Fibroblast of mammary gland (primary cell): ENCODE data around the gene IPO13.

Experiments
- DNase-seq: peaks from one replicate; pipeline ENCODE4 v3.0.0-alpha.2; 2010; ENCODE audit warnings: low read depth
- H3K4me3 ChIP-seq: 2 replicates; pipeline ENCODE4 v1.5.1; 2011; ENCODE audit warnings: low read depth, mild to moderate bottlenecking, low read length, moderate library complexity; ENCODE audit not compliant: control insufficient read depth
- CTCF ChIP-seq: conservative IDR thresholded peaks from 2 replicates; pipeline ENCODE4 v1.5.1; 2011; ENCODE audit warnings: low read depth, low read length, inconsistent platforms; ENCODE audit not compliant: control insufficient read depth, insufficient read depth

IPO13 gene

DNA sequence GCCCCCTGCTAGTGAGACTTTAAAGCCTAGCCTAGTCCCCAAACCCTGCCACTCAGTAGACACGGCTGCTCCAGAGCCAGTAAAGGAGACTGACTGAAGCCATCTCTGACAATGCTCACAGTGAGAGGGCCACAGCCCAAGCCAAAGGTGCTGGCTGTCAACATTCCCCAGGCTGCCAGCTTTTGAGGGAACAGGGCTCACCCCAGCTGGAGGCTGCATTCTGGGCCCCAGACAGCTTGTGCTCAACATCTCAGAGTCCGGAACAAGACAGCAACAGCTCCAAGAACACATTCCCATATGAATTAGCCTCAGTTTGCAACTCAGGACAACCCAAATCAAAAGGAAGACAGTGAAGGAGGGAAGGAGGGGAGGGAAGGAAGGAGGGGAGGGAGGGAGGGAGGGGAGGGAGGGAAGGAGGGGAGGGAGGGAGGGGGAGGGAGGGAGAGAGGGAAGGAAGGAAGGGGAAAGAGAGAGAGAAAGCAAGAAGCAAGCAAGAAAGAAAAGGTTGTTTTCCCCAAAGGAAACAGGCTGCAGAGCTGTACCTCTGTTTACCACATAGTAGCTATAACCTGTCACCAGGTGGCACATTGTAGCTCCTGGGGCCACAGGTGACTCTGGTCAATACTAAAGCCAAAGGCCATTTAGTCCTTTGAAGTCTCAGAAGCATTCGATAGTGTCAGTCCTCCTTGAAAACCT lies 7.7 kb upstream of the IPO13 start:
- DNase-seq = no peak
- no peak for TF ChIP-seq CTCF
- no peak overlapping the region for H3K4me3 ChIP-seq

DNA sequence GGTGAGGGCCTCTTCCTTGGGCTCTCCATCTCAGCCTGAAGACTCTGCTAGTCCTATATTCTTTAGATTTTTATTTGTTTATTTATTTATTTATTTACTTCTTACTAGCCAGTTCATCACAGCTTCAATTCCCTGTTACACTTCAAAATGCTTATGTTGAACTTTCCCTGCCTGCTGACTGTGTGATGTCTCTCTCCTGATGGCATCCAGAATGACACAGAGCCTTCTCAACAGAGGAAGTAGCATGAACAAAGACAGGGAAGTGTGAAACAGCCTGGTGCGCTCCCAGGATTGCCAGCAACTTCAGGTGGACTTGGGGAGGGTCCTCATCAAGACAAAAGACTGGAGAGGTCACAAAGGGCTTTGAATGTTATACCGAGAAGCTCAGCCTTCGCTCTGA lies 4.3 kb upstream of the IPO13 start:
- H3K4me3 ChIP-seq = no peak overlapping the region
- no peak for DNase-seq
- no peak for TF ChIP-seq CTCF

DNA sequence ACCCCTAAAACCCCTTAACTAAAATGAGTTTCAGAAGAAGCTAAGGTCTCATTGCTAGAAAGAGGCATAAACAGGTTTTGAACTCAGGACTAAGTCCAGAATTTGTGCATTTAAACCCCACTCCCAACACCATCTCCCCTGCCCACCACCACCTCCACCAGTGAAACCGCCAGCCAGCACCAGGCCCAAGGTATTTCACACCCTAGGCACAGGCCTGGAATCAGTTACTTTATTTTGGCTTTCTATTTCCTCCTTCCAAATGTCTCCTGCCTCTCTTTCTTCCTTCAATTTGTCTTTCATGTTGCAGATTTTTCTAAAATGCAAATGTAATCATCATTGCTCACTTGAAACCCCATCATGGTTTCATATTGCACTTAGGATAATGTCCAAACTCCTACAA lies 1.9 kb upstream of the IPO13 start:
- no peak overlapping the region for H3K4me3 ChIP-seq
- no peak for TF ChIP-seq CTCF
- no peak for DNase-seq

DNA sequence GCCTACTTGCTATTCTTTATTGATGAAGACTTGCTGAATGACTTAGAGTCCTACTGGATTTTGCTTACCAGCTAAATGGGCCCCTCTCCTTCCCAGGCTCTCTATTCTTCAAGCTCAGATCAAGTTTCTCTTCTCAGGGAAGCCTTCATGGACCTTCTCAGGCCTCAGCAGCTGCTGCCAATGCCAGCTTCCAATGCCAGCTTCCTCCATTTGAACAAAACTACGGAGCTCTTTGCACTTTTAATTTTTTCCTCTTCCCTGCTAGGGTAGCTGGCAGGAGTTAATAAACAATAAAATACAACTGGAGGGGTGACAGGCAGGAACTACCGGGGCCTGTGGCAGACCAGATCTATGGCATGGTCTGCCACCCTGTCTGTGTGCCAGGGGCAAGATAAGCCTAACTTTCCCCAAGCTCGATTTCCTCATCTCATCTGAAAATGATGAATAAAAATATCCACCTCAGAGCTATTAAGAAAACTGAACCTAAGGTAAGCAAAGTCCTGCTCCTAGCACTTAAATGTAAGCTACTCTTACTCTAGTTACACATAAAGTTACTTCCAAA lies 995 bp upstream of the IPO13 start:
- no peak for DNase-seq
- H3K4me3 ChIP-seq = peak overlapping the region; percentile 87
- TF ChIP-seq CTCF = no peak

DNA sequence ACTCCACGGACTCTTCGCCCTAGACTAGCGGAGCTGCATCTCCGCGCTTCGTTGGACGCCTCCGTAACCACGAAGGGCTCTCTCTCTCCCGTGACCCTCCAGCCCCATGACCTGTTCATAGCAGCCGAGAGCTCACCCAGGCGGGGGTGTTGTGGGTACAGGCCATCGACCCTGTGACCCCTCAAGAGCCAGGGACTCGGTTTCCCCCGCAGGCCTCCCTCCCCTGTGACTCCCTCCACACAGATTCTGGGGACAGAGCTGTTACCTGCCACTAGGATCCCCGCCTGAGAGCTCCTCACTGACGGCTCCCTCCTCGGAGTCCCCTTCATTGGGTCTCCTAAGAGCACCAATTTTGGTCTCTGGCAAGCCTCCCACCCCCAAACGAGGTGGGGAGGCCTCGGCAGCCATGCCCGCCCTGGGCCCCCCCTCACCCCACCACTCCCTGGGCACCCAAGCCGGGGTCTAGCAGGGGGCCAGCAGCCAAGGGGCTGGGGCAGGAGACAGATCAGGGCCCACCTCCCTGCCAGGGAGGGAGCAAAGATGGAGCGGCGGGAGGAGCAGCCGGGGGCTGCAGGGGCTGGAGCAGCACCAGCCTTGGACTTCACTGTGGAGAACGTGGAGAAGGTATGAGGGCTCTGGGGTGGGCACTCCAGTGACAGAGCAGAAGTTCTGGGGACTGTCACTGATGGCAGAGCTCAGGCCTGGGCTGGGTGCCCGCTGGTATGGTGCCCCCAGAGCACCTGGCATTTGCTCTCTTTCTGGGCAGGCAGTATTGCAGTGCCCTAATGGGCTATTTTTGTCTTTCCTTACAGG lies 517 bp downstream of the IPO13 start:
- H3K4me3 ChIP-seq = peak overlapping the region; percentile 87
- no peak for DNase-seq
- TF ChIP-seq CTCF = no peak

DNA sequence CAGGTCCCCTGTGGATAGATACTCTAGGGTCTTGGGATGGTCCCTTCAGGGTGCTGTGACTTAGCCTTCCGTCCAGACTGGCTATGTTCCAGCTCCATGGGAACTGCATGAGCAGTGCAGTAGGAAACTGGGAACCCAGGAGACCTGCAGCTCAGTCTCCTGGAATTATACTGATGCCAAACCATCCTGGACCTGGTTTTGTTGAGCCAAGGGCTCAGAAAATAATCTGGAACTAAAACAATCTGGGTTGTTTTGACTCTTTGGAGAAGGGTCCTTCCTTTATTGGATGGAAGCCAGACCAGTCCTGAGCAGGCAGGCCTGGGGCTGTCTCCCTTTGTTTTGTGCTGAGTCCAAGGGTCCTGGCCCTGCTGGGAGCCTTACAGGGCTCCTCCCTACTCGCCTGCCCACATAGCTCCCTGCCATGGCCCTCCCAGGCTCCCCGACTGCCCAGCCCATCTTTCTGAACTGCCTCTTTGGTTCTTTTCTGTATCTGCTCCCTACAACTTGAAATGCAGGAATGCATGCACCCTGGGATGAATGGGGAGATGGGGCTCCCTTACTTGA lies 1.2 kb downstream of the IPO13 start:
- H3K4me3 ChIP-seq = peak overlapping the region; percentile 87
- no peak for TF ChIP-seq CTCF
- no peak for DNase-seq
